ENCODE data around the gene OR2V2. TPM values are rescaled to one million over a fixed set of nuclear protein-coding genes. Genes with fewer than 3 reads are reported as not detected.

Gene OR2V2
- polyA plus RNA-seq, 2 of the 4 experiments (the other 2 are of a cell fraction) = not detected

DNA sequence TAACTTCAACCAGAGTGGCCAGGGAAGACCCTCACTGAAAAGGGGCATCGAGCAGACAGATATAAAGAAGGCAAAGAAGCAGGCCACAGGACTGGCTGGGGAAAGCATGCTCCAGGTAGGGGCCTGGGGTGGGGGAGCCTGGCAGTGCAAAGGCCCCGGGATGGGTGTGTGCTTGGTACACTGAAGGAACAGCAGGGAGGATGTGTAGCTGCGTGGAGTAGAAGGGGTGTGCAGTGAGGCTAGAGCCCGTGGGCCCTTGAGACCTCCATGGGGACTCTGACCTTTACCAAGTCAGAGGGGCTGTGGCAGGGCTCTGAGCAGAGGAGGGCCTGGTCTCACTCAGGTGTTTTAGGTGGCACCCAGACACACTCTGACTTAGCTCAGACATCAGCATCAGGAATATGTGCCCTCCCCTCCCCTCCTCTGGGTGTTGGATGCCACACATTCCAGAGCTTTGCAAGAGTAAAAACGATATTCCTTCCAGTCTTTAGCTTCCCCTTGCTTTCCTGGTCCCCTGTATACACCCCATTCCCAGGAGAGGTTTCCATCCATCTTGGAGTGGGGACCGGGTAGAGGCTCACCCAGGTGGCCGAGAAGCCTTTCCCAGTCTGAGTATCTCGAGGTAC, 50.1 kb downstream of the OR2V2 start:
- no peaks in the 10 kb centered on the region for H3K9me3 ChIP-seq
- no peak overlapping the region for H3K4me3 ChIP-seq
- 74% methylated on average over 7 of the region's 8 CpGs for WGBS (ENCODE audit: missing lambda C conversion rate)
- no peak overlapping the region for H3K27ac ChIP-seq
- POLR2A ChIA-PET = no interaction called here
- no peak for FAIRE-seq
- peaks cover 18% of the 10 kb centered on the region for H3K4me1 ChIP-seq
- TF ChIP-seq EP300 (IDR thresholded peaks at IDR 0.05) (no peak), RAD21 (conservative IDR thresholded peaks at IDR 0.05 in 1 of 2, IDR thresholded peaks at IDR 0.05 in 1 of 2) (no peak), RCOR1 (IDR thresholded peaks at IDR 0.05; ENCODE audit: low read depth, low read length) (no peak), HOXA7 (CRISPR knock-in tag; IDR thresholded peaks at IDR 0.05) (no peak), CBX8 (IDR thresholded peaks at IDR 0.05) (no peak), ZC3H11A (IDR thresholded peaks at IDR 0.05) (no peak), POLR2AphosphoS2 (conservative IDR thresholded peaks at IDR 0.05; ENCODE audit: low read length) (no peak), KDM1A (IDR thresholded peaks at IDR 0.05; ENCODE audit: low read depth) (no peak), FOXS1 (CRISPR knock-in tag; IDR thresholded peaks at IDR 0.05) (no peak), HDAC2 (IDR thresholded peaks at IDR 0.05) (no peak), CHD2 (IDR thresholded peaks at IDR 0.05; ENCODE audit: low read length, partially characterized antibody) (no peak), KDM5A (IDR thresholded peaks at IDR 0.05) (no peak)
- TF ChIP-seq, protein P1, sequence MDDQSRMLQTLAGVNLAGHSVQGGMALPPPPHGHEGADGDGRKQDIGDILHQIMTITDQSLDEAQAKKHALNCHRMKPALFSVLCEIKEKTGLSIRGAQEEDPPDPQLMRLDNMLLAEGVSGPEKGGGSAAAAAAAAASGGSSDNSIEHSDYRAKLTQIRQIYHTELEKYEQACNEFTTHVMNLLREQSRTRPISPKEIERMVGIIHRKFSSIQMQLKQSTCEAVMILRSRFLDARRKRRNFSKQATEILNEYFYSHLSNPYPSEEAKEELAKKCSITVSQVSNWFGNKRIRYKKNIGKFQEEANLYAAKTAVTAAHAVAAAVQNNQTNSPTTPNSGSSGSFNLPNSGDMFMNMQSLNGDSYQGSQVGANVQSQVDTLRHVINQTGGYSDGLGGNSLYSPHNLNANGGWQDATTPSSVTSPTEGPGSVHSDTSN (IDR thresholded peaks at IDR 0.05) = no peak
- TF ChIP-seq, protein P2, sequence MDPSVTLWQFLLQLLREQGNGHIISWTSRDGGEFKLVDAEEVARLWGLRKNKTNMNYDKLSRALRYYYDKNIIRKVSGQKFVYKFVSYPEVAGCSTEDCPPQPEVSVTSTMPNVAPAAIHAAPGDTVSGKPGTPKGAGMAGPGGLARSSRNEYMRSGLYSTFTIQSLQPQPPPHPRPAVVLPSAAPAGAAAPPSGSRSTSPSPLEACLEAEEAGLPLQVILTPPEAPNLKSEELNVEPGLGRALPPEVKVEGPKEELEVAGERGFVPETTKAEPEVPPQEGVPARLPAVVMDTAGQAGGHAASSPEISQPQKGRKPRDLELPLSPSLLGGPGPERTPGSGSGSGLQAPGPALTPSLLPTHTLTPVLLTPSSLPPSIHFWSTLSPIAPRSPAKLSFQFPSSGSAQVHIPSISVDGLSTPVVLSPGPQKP (IDR thresholded peaks at IDR 0.05; ENCODE audit: low read depth, low read length) = no peak
- ATAC-seq = no peak
- no peak for DNase-seq (ENCODE audit: low read depth in 1 of 2, low spot score in 1 of 2)
- CTCF ChIA-PET = interaction anchor here (1.0 to 2.2 kb wide), 6 partner anchors 8 to 38 kb away, joined by 3 to 12 read pairs (median 4); no protein-coding TSS in a partner anchor
- H3K4me2 ChIP-seq = no peak overlapping the region

DNA sequence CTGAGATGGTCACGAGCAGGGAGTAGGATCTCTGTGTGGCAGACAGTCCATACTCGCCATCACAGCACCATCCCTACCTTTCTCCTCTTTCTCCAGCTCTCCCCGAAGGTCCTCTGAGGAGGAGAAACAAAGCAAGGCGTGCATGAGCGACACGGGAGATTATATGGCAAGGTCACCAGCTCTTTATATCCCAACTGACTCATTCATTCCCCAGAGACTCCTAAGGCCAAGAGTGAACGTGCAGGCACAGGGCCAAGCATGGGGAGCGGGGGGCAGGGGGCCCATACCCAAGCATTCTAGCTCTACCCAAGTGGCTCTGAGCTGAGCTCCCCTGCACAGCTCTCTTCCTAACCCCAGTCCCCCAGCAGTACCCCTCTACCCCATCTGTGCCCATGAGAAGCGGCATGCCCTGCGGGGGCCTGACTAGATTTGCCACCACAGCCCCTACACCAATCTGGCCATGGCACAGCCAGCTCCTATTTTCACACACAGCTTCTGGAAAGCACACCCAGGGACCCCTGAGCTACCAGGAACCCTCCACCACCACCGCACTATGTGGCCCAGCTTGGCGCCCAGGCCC, 50.8 kb downstream of the OR2V2 start:
- peaks cover 11% of the 10 kb centered on the region; the same call in 2 of the 3 replicates for H3K4me1 ChIP-seq
- H3K27ac ChIP-seq = no peak overlapping the region
- no peak overlapping the region for H3K4me2 ChIP-seq
- ChIA-PET CTCF (interaction anchor here (1.1 to 2.2 kb wide), 5 partner anchors 8 to 37 kb away, joined by 3 to 12 read pairs (median 4); partner anchors contain the start of gene TRIM41), POLR2A (interaction anchor here (0.6 kb wide), 1 partner anchor 618 kb away, joined by 7 read pairs; no protein-coding TSS in a partner anchor)
- no peak for DNase-seq (ENCODE audit: low read depth in 1 of 2, low spot score in 1 of 2)
- TF ChIP-seq, protein P2 (IDR thresholded peaks at IDR 0.05; ENCODE audit: low read depth, low read length) = no peak
- TF ChIP-seq, protein P1 (IDR thresholded peaks at IDR 0.05) = no peak
- TF ChIP-seq FOSB (CRISPR knock-in tag; IDR thresholded peaks at IDR 0.05) = no peak
- no peak for TF ChIP-seq HOXA7 (CRISPR knock-in tag; IDR thresholded peaks at IDR 0.05)
- no peak for TF ChIP-seq CHD2 (IDR thresholded peaks at IDR 0.05; ENCODE audit: low read length, partially characterized antibody)
- TF ChIP-seq CBX2 (IDR thresholded peaks at IDR 0.05; ENCODE audit: borderline replicate concordance, low read depth) = no peak
- ATAC-seq = no peak
- 85% methylated on average over 12 of the region's 12 CpGs for WGBS (ENCODE audit: missing lambda C conversion rate)
- H3K9me3 ChIP-seq = no peaks in the 10 kb centered on the region
- H3K4me3 ChIP-seq = no peak overlapping the region
- no peak for FAIRE-seq
